HuH-7.5 (cell line): ENCODE results near the gene BMP5.
"Not testable (repeated sequence)": the region's sequence is repeated elsewhere in the genome, so short reads cannot be mapped to it uniquely, and the experiment has no call there.

Experiments
- DNase-seq: peaks from one replicate; pipeline ENCODE4 v3.0.0; 2011; ENCODE audit warnings: low spot score

BMP5 gene

GRCh38 chr6:55875400-55875799 is at the start of gene BMP5:
BMP5 (minus strand) TSS chr6:55875590; CDS start chr6:55874865, 725 bp downstream.
- DNase-seq = no peak

- DNase-seq = no peak
Measured at GRCh38 chr6:55922406-55922805, 47.0 kb upstream of the BMP5 start.

GRCh38 chr6:55919716-55920308 is 44.4 kb upstream of the BMP5 start:
- no peak for DNase-seq

GRCh38 chr6:55918639-55919038 is 43.2 kb upstream of the BMP5 start:
- no peak for DNase-seq

- no peak for DNase-seq
Measured at GRCh38 chr6:55917751-55918415, 42.5 kb upstream of the BMP5 start.

GRCh38 chr6:55916188-55916587 is 40.8 kb upstream of the BMP5 start:
- no peak for DNase-seq

GRCh38 chr6:55913228-55914195 is 38.1 kb upstream of the BMP5 start:
- no peak for DNase-seq

- not testable (repeated sequence) for DNase-seq
Measured at GRCh38 chr6:55910466-55910865, 35.1 kb upstream of the BMP5 start.

- DNase-seq = not testable (repeated sequence)
Measured at GRCh38 chr6:55909911-55910310, 34.5 kb upstream of the BMP5 start.

- no peak for DNase-seq
Measured at GRCh38 chr6:55902796-55903195, 27.4 kb upstream of the BMP5 start.

- DNase-seq = no peak
Measured at GRCh38 chr6:55901765-55902270, 26.4 kb upstream of the BMP5 start.

- no peak for DNase-seq
Measured at GRCh38 chr6:55898342-55898741, 23.0 kb upstream of the BMP5 start.

GRCh38 chr6:55897346-55897745 is 22.0 kb upstream of the BMP5 start:
- no peak for DNase-seq

GRCh38 chr6:55895972-55896730 is 20.8 kb upstream of the BMP5 start:
- DNase-seq = no peak

GRCh38 chr6:55892749-55893357 is 17.5 kb upstream of the BMP5 start:
- no peak for DNase-seq

GRCh38 chr6:55888917-55889316 is 13.5 kb upstream of the BMP5 start:
- no peak for DNase-seq

- DNase-seq = no peak
Measured at GRCh38 chr6:55886185-55886836, 10.9 kb upstream of the BMP5 start.

GRCh38 chr6:55882718-55883569 is 7.6 kb upstream of the BMP5 start:
- no peak for DNase-seq

GRCh38 chr6:55877283-55877682 is 1.9 kb upstream of the BMP5 start:
- DNase-seq = no peak

GRCh38 chr6:55874316-55874715 is 1.1 kb downstream of the BMP5 start:
- DNase-seq = no peak
